KOPT-K1 (cell line): ENCODE data around the gene MARVELD2.
"Not testable (repeated sequence)": the region's sequence is repeated elsewhere in the genome, so short reads cannot be mapped to it uniquely, and the experiment has no call there.

Experiments used
- H3K27ac ChIP-seq: fragments of 200-600 bp; sonication (generic); 2 replicates; pipeline ENCODE4 v1.5.1; 2016; ENCODE audit warnings: antibody characterized with exemption, mild to moderate bottlenecking, low read depth, low read length; ENCODE audit not compliant: poor library complexity, severe bottlenecking
- H3K36me3 ChIP-seq: fragments of 200-600 bp; sonication (generic); 2 replicates; pipeline ENCODE4 v1.5.1; 2017; ENCODE audit warnings: antibody characterized with exemption, mild to moderate bottlenecking, low read length, moderate library complexity; ENCODE audit not compliant: insufficient read depth
- H3K9me3 ChIP-seq: fragments of 200-600 bp; sonication (generic); 2 replicates; pipeline ENCODE4 v1.5.1; 2017; ENCODE audit warnings: antibody characterized with exemption, low read length, mild to moderate bottlenecking; ENCODE audit not compliant: insufficient read depth, poor library complexity, severe bottlenecking

The MARVELD2 gene

DNA sequence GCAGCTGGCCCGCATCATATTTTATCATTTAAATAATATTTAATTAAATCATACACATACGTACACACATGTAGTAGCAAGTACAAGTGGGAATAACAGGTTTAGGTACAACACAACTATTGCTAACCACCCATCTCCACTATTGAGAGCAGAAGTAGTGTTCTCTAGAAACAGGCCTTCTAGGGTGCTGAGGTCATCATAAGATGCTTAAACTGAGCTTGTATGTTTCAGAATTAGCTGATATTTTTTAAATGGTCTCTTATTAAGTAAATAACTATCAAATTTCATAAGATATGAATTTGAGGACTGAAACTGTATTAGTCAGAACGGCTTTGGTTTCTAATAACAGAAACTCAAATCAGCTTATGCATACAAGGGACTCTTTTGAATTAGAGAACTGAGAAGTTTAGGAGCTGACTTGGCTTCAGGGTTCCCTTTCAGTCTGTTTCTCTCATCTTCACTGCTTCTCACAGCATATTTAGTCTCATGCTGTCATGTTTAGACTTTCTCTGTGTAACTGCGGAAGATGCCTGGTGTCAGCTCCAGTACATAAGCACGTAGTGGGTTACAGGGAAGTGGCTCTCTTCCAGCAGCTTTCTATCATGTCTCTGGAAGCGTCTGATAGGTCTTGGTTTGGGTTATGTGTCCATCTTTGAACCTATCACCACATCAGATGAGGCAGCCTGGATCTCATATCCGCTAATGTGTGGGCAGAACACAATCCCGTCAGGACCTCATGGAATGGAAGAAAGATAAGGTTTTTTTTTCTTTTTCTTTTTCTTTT is 52.7 kb downstream of the MARVELD2 start:
- H3K36me3 ChIP-seq, result no peaks in the 10 kb centered on the region
- no peak overlapping the region for H3K27ac ChIP-seq
- H3K9me3 ChIP-seq, result no peaks in the 10 kb centered on the region

DNA sequence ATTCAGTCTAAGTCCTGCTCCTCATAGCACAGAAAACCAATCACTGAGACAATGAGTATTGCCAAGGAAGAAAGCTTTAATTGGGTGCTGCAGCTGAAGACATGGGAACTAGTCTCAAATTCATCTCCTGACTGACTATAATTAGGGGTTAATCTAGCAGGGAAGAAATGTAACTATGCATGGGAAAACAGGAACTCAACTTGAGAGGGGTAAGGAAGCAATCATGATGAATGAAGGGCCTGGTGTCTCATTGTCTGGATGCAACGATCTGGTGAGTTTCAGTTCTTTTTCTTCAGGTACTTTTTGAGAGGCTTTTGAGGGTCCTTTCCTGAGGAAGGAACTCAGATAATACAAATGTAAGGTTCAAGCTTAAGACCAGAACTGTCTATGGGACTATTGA is 53.7 kb downstream of the MARVELD2 start:
- H3K9me3 ChIP-seq, result no peaks in the 10 kb centered on the region
- no peak overlapping the region for H3K27ac ChIP-seq
- no peaks in the 10 kb centered on the region for H3K36me3 ChIP-seq

DNA sequence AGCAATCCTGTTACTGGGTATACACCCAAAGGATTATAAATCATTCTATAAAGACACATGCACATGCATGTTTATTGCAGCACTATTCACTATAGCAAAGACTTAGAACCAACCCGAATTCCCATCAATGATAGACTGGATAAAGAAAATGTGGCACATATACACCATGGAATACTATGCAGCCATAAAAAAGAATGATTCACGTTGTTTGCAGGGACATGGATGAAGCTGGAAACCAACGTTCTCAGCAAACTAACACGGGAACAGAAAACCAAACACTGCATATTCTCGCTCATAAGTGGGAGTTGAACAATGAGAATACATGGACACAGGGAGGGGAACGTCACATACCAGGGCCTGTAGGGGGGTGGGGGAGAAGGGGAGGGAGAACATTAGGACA is 56.6 kb downstream of the MARVELD2 start:
- not testable (repeated sequence) for H3K36me3 ChIP-seq, H3K9me3 ChIP-seq, H3K27ac ChIP-seq

DNA sequence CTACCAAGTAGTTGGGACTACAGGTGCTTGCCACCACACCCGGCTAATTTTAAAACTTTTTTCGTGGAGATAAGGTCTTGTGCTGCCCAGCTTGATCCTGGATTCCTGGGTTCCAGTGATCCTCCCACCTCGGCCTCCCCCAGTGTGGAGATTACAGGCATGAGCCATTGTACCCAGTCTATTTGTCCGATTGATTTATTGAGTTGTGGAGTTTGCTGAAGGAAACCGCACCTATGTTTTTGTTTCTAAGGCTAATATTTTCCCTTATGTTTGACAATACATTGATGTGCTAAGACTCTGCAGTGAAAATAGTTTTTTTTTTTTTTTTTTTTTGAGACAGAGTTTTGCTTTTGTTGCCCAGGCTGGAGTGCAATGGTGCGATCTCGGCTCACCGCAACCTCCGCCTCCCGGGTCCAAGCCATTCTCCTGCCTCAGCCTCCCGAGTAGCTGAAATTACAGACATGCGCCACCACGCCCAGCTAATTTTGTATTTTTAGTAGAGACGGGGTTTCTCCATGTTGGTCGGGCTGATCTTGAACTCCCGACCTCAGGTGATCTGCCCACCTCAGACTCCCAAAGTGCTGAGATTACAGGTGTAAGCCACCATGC is 57.7 kb downstream of the MARVELD2 start:
- not testable (repeated sequence) for H3K9me3 ChIP-seq, H3K36me3 ChIP-seq

DNA sequence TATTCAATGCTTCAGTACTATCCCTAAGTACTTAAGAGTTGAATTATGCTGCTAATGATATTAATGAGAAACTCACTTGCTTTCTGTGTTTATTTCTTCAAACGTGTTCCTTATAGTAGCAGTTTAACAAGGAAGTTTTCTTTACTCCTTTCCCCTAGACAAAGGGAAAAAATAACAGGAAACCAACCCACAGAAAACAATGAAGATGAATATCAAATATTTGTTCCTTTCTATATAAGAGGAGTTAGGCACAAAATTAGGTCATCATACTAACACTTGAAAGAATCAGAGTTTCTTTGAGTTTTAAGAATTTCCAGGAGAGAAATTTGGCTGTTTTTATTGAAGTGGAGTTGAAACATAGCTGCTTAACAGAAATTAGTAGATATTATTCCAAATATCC is 62.3 kb downstream of the MARVELD2 start:
- no peaks in the 10 kb centered on the region for H3K36me3 ChIP-seq
- no peak overlapping the region for H3K27ac ChIP-seq
- H3K9me3 ChIP-seq, result no peaks in the 10 kb centered on the region

More for the DNA sequence above, 57.7 kb downstream of the MARVELD2 start:
- not testable (repeated sequence) for H3K27ac ChIP-seq

DNA sequence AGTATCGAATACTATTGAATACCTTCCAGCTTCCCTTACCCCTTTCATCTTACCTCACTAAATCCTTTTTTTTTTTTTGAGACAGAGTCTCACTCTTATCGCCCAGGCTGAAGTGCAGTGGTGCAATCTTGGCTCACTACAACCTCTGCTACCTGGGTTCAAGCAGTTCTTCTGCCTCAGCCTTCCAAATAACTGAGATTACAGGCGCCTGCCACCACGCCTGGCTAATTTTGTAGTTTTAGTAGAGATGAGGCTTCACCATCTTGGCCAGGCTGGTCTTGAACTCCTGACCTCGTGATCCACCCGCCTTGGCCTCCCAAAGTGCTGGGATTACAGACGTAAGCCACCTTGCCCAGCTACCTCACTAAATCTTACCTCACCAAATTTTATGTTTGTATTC is 63.4 kb downstream of the MARVELD2 start:
- H3K9me3 ChIP-seq, H3K27ac ChIP-seq, H3K36me3 ChIP-seq: not testable (repeated sequence)

DNA sequence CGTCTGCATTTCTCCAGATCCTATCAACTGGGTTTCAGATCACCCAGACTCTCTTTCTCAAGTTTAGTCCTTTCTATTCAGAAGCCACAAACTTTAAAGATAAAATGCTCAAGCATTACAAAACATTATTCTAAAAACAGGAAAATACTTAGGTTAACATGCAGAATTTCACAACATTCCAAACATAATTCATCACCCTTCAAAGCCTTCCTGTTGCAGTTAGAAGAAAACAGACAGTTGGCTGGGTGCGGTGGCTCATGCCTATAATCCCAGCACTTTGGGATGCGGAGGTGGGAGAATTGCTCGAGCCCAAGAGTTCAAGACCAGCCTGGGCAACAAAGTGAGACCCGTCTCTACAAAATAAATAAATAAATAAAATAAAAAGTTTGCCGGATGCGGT is 70.0 kb downstream of the MARVELD2 start:
- no peaks in the 10 kb centered on the region for H3K9me3 ChIP-seq
- H3K36me3 ChIP-seq, result no peaks in the 10 kb centered on the region
- H3K27ac ChIP-seq, result no peak overlapping the region

DNA sequence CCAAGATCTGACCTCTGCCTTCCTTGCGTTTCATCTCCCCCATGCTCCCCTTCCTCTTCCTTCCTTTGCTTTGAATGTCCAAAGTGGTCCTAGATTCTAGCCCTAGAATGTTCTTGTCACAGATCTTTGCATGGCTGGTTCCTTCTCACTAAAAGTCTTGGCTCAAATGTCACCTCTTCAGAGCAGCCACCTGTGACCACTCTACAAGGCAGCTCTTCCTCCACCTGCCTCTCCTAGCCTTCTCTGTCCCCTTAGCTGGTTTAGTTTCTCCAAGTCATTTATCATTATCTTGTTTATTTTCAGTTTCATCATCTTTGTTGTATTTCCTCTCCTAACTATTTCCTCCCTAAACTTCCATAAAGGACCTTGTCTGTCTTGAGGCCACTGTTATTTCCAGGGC is 70.6 kb downstream of the MARVELD2 start:
- no peaks in the 10 kb centered on the region for H3K36me3 ChIP-seq
- H3K9me3 ChIP-seq, result no peaks in the 10 kb centered on the region
- H3K27ac ChIP-seq, result no peak overlapping the region

DNA sequence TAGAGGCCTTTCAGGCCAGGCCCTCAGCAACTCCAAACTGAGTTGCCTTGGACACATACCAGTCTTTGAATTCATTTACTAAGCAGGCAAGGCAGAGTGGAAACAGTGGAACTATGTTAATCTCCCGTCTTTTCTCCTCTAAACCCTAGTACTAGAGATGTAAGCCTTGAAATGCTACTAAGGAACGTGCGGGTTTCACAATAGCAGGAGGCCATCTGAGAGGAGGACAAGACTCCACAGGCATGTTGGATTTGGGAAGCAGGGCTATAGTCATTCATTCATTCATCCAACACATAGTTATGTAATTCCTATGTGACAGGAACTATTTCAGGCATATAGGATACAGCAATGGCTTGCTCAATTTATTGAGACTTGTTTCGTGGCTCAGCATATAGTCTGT is 74.3 kb downstream of the MARVELD2 start:
- Histone ChIP-seq H3K27ac (no peak overlapping the region), H3K36me3 (no peaks in the 10 kb centered on the region)

DNA sequence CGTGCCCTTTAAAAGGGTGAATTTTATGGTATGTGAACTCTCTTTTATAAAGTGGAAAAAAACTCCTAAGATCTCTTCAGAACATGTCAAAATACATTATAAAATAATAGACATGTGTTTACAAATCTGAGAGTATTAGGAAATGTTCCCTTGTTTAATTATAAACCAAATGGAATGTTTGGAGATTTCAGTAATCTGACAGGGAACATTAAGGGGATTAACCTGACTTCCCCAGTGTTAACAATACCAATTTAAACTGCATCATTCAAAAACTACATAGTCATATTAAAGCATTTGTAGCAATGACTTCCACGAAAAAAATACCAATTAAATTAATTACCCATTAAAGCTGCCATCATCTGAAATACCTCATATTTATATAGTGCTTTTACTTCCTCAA is 76.1 kb downstream of the MARVELD2 start:
- Histone ChIP-seq H3K27ac (no peak overlapping the region), H3K36me3 (no peaks in the 10 kb centered on the region), H3K9me3 (no peaks in the 10 kb centered on the region)

More for the DNA sequence above, 74.3 kb downstream of the MARVELD2 start:
- H3K9me3 ChIP-seq, result no peaks in the 10 kb centered on the region

DNA sequence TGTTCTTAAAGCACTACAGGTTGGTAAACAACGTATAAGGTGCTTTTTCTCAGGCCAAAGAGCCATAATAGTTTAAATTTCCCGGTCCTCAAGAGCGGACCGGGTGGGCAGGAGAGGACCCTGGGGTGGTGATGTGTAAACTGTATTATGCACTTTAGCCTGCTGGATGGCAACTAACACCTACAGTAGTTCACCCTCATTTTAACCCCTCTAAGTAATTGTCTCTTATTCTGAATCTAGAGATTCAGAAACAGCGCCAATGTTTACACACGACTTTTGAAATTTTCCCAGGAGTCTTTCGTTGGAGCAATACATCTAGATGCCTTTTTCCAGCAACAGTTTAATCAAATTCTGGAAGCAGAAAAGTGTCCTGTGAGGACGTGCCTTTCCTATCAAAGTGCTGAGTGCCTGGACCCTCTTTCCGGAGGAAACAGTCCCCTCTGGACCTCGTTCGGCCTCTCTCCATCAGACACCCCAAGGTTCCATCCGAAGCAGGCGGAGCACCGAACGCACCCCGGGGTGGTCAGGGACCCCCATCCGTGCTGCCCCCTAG is 77.0 kb downstream of the MARVELD2 start:
- Histone ChIP-seq H3K9me3 (no peaks in the 10 kb centered on the region), H3K27ac (no peak overlapping the region), H3K36me3 (no peaks in the 10 kb centered on the region)

DNA sequence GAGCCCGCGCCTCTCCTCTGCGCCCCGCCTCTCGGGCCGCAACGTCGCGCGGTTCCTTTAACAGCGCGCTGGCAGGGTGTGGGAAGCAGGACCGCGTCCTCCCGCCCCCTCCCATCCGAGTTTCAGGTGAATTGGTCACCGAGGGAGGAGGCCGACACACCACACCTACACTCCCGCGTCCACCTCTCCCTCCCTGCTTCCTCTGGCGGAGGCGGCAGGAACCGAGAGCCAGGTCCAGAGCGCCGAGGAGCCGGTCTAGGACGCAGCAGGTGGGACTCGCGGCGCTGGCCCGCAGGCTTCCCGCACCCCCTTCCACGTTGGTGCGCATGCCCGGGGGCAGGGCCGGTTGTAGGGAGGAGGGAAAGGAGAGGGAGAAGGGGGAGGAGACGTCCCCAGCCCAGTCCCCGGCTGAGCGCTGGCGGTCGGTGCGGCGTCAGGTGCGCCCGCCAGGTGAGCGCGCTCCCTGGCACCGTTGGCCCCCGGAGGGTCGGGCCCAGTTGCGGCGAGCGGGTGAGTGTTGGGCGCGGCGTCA is 77.5 kb downstream of the MARVELD2 start, which contains the start of gene OCLN:
Gene OCLN (plus strand): TSS at position 400 of the 532 bp plus-strand sequence. CDS start 11,455 bp downstream, outside the sequence.
- H3K36me3 ChIP-seq, result no peaks in the 10 kb centered on the region
- no peak within 1 kb of the TSS for H3K27ac ChIP-seq
- H3K9me3 ChIP-seq, result no peaks in the 10 kb centered on the region

DNA sequence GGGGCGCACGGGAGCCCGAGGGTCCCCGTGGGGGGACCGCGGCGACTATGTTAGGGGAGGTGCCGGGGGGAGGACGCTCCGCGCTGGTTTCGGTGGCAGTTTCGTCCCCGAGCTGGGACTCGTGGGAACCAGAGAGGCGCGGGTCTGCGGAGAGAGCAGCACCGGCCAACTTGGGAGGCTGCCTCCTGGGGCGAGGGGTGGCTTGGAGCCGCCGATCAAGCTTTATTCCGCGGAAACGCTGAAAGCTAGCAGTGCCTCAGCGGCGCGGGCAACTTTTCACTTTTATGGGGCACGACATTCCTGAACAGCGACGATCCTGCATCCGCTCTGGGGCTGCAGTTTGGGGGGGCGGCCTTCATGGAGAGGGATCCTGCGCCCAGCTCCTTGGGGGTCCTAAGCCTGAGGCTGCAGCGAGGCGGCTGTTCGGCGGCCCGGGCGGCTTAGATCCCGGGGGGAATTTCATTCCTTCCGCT is 78.0 kb downstream of the MARVELD2 start:
- no peak overlapping the region for H3K27ac ChIP-seq
- H3K9me3 ChIP-seq, result no peaks in the 10 kb centered on the region
- H3K36me3 ChIP-seq, result no peaks in the 10 kb centered on the region

DNA sequence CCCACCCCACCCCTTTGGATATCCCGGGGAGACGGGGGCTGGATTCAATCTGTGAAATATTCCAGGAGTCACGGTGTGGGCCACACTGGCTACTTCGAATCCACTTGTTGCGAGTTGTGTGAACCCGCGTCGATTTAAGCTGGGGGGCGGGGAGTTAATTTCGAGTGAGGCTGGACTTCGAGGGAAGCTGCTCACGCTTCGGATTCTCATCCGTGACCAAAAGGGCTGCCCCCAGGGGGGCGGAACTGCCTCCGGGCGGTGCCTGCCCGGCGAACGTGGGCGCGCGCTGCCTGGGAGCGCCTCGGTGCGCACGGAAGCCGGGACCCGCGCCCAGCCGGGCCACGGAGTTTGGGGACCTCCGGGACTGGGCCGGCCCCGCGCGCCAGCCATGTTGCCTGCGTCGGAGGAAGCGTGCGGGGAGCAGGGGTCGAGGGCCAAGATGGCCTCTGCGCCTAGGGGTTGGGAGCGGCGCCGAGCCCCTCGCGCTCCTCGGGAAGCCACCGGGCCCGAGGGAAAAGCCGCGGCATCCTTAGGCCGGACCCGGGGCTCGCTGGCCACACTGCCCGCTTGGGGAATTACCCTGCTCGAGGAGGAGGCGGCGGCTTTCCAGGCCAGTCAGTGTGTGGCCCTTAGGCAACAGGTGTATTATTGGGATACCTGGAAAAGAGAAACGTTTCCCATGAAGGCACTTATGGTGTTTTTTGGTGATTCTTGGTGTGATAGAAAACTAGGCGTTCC is 78.6 kb downstream of the MARVELD2 start:
- no peaks in the 10 kb centered on the region for H3K9me3 ChIP-seq
- no peaks in the 10 kb centered on the region for H3K36me3 ChIP-seq
- H3K27ac ChIP-seq, result no peak overlapping the region
